ENCODE measurements around the gene FAT4.

DNA sequence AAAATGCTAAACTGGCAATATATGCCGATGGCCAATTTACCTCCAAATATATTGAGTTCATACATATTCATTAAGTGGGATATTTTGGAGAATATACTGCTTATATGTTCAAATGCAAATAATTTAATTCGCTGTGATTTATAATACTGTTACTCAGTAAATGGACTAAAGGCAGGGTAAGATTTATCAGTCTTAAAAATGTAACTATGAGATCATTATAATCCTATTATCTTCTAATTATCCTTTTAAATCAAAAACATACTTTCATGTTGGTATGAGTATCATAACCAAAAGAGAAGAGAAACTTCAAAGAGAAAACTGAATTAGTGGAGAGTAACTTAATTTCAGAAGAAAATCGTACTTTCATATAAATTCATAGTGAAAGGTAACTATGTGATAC lies 44.6 kb downstream of the FAT4 start:
- TF ChIP-seq, protein P1, sequence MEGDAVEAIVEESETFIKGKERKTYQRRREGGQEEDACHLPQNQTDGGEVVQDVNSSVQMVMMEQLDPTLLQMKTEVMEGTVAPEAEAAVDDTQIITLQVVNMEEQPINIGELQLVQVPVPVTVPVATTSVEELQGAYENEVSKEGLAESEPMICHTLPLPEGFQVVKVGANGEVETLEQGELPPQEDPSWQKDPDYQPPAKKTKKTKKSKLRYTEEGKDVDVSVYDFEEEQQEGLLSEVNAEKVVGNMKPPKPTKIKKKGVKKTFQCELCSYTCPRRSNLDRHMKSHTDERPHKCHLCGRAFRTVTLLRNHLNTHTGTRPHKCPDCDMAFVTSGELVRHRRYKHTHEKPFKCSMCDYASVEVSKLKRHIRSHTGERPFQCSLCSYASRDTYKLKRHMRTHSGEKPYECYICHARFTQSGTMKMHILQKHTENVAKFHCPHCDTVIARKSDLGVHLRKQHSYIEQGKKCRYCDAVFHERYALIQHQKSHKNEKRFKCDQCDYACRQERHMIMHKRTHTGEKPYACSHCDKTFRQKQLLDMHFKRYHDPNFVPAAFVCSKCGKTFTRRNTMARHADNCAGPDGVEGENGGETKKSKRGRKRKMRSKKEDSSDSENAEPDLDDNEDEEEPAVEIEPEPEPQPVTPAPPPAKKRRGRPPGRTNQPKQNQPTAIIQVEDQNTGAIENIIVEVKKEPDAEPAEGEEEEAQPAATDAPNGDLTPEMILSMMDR (conservative IDR thresholded peaks at IDR 0.05; ENCODE audit: low read depth, low read length), result no peak
- no peak for TF ChIP-seq EZH2 (IDR thresholded peaks at IDR 0.05; ENCODE audit: borderline replicate concordance, low read depth, low read length, poor library complexity, severe bottlenecking)

Data from A673 (cell line).